HepG2 (cell line): ENCODE measurements around the gene LRRC74A. TPM values are rescaled to one million over a fixed set of nuclear protein-coding genes. Genes with fewer than 3 reads are reported as not detected.

Experiments used
- ATAD3A ChIP-seq: sonication (generic); formaldehyde crosslinking; IDR thresholded peaks from 2 replicates; pipeline ENCODE4 v1.4.0; 2020; ENCODE audit warnings: missing genetic modification reagents
- CCAR2 ChIP-seq: fragments of 200-400 bp; formaldehyde crosslinking; optimal IDR thresholded peaks from 2 replicates; pipeline ENCODE3; 2018; ENCODE audit warnings: low read depth, mild to moderate bottlenecking, low read length, moderate library complexity
- ETV6 ChIP-seq: sonication (generic); formaldehyde crosslinking; conservative IDR thresholded peaks from 2 replicates; pipeline ENCODE4 v1.4.0; 2020; ENCODE audit warnings: missing genetic modification reagents
- GATAD2A ChIP-seq: IDR thresholded peaks from 2 replicates; pipeline ENCODE4 v1.6.1; 2016
- HMG20A ChIP-seq: IDR thresholded peaks from 2 replicates; pipeline ENCODE4 v1.6.1; 2016; ENCODE audit warnings: borderline replicate concordance
- KDM2A ChIP-seq: sonication (generic); formaldehyde crosslinking; IDR thresholded peaks from 2 replicates; pipeline ENCODE4 v1.4.0; 2020; ENCODE audit warnings: low read depth, missing genetic modification reagents, borderline replicate concordance
- KDM6A ChIP-seq: IDR thresholded peaks from 2 replicates; pipeline ENCODE4 v1.6.1; 2016; ENCODE audit warnings: low read depth
- KLF15 ChIP-seq: sonication (generic); formaldehyde crosslinking; IDR thresholded peaks from 2 replicates; pipeline ENCODE4 v1.8.1; 2023; ENCODE audit warnings: borderline replicate concordance, mild to moderate bottlenecking, inconsistent platforms, missing genetic modification reagents, mixed read lengths
- POLR2AphosphoS5 ChIP-seq: IDR thresholded peaks from 2 replicates; pipeline ENCODE4 v1.6.1; 2012; ENCODE audit warnings: low read depth, low read length
- RBM39 ChIP-seq: fragments of 200-400 bp; formaldehyde crosslinking; IDR thresholded peaks from one replicate; pipeline ENCODE4 v1.6.1; 2018; ENCODE audit warnings: antibody characterized with exemption, mild to moderate bottlenecking, low read depth, low read length; ENCODE audit not compliant: poor library complexity, severe bottlenecking
- SRF ChIP-seq: IDR thresholded peaks from 2 replicates; pipeline ENCODE4 v1.6.1; 2011; ENCODE audit warnings: mild to moderate bottlenecking, low read depth, low read length, moderate library complexity
- TP53 ChIP-seq: sonication (generic); formaldehyde crosslinking; conservative IDR thresholded peaks from 2 replicates; pipeline ENCODE4 v1.4.0; 2020; ENCODE audit warnings: missing genetic modification reagents
- ZBTB3 ChIP-seq: sonication (generic); formaldehyde crosslinking; IDR thresholded peaks from 2 replicates; pipeline ENCODE4 v1.4.0; 2020; ENCODE audit warnings: low read depth, mild to moderate bottlenecking, moderate library complexity, missing genetic modification reagents, borderline replicate concordance
- ZC3H13 ChIP-seq: sonication (generic); formaldehyde crosslinking; IDR thresholded peaks from 2 replicates; pipeline ENCODE4 v1.8.1; 2023; ENCODE audit warnings: mild to moderate bottlenecking, missing genetic modification reagents, moderate library complexity
- ZEB1 ChIP-seq: IDR thresholded peaks from 2 replicates; pipeline ENCODE4 v1.6.1; 2012; ENCODE audit warnings: mild to moderate bottlenecking, low read depth, inconsistent platforms; ENCODE audit not compliant: insufficient replicate concordance
- ZFP36L2 ChIP-seq: sonication (generic); formaldehyde crosslinking; IDR thresholded peaks from 2 replicates; pipeline ENCODE4 v1.4.0; 2020; ENCODE audit warnings: missing genetic modification reagents
- ZNF230 ChIP-seq: sonication (generic); formaldehyde crosslinking; IDR thresholded peaks from 2 replicates; pipeline ENCODE4 v1.4.0; 2020; ENCODE audit warnings: mild to moderate bottlenecking, missing genetic modification reagents
- polyA plus RNA-seq, 8 experiments: library from polyadenylated mRNA; depleted of rRNA in 3 of 8; stranded (reverse) in 7 of 8; unstranded in 1 of 8; fragments of >200 nt; fragmentation: Illumina TruSeq in 4 of 8; extraction: Trizol in 4 of 8; gene quantifications; 2 replicates each; pipeline versions ENCODE4 v1.2.1 to v1.2.3, GENCODE V29; 2011 to 2016; ENCODE audit warnings: low read depth in 4 of 8, missing spikeins in 1 of 8, mixed read lengths in 1 of 8; ENCODE audit not compliant: insufficient read depth in 1 of 8
- total RNA-seq, 5 experiments: library from RNA; depleted of rRNA; stranded (reverse); fragments of >200 nt; fragmentation: Illumina TruSeq; extraction: Trizol; gene quantifications; 2 replicates each; pipeline ENCODE4 v1.2.3, GENCODE V29; 2016; ENCODE audit warnings: low read depth in 1 of 5
- TF ChIP-seq, protein P1 (sequence below): sonication (generic); formaldehyde crosslinking; IDR thresholded peaks from 2 replicates; pipeline ENCODE4 v1.8.0; 2023; ENCODE audit warnings: mild to moderate bottlenecking, missing genetic modification reagents
- TF ChIP-seq, protein P2 (sequence below): sonication (generic); formaldehyde crosslinking; IDR thresholded peaks from 2 replicates; pipeline ENCODE4 v1.4.0; 2020; ENCODE audit warnings: mild to moderate bottlenecking, low read depth, missing genetic modification reagents
- TF ChIP-seq, protein P3 (sequence below): sonication (generic); formaldehyde crosslinking; IDR thresholded peaks from 2 replicates; pipeline ENCODE4 v1.5.0; 2020; ENCODE audit warnings: missing genetic modification reagents, mild to moderate bottlenecking, borderline replicate concordance
- TF ChIP-seq, protein P4 (sequence below): sonication (generic); formaldehyde crosslinking; conservative IDR thresholded peaks from 2 replicates; pipeline ENCODE4 v1.8.0; 2022; ENCODE audit warnings: mild to moderate bottlenecking, moderate library complexity, missing genetic modification reagents
- TF ChIP-seq, protein P5 (sequence below): IDR thresholded peaks from 2 replicates; pipeline ENCODE4 v1.6.1; 2018; ENCODE audit warnings: missing genetic modification reagents
- TF ChIP-seq, protein P6 (sequence below): sonication (generic); formaldehyde crosslinking; IDR thresholded peaks from 2 replicates; pipeline ENCODE4 v1.9.0; 2022; ENCODE audit warnings: low read depth, missing genetic modification reagents

The LRRC74A gene
- total and polyA plus RNA-seq, 2 of the 13 experiments (the other 11 are each of a cell fraction or from before 2014, with no cell fraction given) = not detected

DNA sequence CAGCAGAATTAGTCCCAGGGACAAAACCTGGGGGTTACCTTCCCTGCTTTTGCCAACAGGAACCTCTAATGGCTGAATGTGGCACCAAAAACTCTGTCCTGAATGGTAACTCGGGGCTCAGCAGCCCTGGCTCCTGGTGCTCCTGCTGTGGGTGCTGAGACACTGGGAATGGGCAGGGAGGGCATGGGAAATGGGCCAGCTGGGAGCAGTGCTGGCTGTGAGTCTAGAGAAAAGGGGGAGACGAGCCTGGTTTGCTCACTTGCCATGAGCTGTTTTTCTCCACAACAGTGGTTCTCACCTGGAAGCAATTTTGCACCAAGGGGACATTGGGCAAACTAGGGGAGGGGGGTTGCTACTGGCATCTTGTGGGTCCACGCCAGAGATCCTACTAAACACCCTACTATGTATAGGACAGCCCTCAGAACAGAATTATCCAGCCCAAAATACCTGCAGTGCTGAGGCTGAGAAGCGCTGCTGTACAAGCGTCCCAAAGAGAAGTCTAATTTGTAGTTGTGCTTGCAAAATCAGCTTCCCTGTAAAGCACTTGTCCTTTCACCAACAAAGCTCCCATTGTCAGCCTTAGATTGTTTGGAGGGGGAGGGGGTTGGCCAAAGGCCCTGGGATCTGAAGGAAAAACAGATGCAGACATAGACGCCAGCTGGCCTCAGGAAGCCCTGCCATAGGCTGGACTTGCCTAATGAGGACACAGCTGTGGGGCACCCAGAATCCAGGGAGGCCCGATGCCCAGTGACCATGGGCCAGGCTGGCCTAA, 3.6 kb downstream of the LRRC74A start (continued):
- TF ChIP-seq, protein P1, sequence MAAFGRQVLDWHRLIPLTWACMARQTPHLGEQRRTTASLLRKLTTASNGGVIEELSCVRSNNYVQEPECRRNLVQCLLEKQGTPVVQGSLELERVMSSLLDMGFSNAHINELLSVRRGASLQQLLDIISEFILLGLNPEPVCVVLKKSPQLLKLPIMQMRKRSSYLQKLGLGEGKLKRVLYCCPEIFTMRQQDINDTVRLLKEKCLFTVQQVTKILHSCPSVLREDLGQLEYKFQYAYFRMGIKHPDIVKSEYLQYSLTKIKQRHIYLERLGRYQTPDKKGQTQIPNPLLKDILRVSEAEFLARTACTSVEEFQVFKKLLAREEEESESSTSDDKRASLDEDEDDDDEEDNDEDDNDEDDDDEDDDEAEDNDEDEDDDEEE (CRISPR knock-in tag) = 0 out of 2 replicates have a peak, but pooled peaks have one; percentile 54
- TF ChIP-seq ATAD3A (CRISPR knock-in tag) (no peak), ZBTB3 (CRISPR knock-in tag) (no peak), KDM6A (no peak), ZEB1 (no peak), KLF15 (CRISPR knock-in tag) (no peak), SRF (no peak), GATAD2A (CRISPR knock-in tag) (peak; percentile 50), ETV6 (no peak), ZC3H13 (CRISPR knock-in tag) (no peak), KDM2A (CRISPR knock-in tag) (no peak), POLR2AphosphoS5 (no peak), ZNF230 (0 out of 2 replicates have a peak, but pooled peaks have one; percentile 60), RBM39 (no peak), ZFP36L2 (CRISPR knock-in tag) (no peak), TP53 (CRISPR knock-in tag) (no peak), HMG20A (peak; percentile 32; the same call in 1 of the 2 replicates), CCAR2 (no peak)
- TF ChIP-seq, protein P2, sequence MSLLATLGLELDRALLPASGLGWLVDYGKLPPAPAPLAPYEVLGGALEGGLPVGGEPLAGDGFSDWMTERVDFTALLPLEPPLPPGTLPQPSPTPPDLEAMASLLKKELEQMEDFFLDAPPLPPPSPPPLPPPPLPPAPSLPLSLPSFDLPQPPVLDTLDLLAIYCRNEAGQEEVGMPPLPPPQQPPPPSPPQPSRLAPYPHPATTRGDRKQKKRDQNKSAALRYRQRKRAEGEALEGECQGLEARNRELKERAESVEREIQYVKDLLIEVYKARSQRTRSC (CRISPR knock-in tag) = no peak
- TF ChIP-seq, protein P3, sequence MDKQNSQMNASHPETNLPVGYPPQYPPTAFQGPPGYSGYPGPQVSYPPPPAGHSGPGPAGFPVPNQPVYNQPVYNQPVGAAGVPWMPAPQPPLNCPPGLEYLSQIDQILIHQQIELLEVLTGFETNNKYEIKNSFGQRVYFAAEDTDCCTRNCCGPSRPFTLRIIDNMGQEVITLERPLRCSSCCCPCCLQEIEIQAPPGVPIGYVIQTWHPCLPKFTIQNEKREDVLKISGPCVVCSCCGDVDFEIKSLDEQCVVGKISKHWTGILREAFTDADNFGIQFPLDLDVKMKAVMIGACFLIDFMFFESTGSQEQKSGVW (CRISPR knock-in tag) = no peak
- TF ChIP-seq, protein P4, sequence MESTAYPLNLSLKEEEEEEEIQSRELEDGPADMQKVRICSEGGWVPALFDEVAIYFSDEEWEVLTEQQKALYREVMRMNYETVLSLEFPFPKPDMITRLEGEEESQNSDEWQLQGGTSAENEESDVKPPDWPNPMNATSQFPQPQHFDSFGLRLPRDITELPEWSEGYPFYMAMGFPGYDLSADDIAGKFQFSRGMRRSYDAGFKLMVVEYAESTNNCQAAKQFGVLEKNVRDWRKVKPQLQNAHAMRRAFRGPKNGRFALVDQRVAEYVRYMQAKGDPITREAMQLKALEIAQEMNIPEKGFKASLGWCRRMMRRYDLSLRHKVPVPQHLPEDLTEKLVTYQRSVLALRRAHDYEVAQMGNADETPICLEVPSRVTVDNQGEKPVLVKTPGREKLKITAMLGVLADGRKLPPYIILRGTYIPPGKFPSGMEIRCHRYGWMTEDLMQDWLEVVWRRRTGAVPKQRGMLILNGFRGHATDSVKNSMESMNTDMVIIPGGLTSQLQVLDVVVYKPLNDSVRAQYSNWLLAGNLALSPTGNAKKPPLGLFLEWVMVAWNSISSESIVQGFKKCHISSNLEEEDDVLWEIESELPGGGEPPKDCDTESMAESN = peak; percentile 57; the same call in 1 of the 2 replicates
- TF ChIP-seq, protein P5, sequence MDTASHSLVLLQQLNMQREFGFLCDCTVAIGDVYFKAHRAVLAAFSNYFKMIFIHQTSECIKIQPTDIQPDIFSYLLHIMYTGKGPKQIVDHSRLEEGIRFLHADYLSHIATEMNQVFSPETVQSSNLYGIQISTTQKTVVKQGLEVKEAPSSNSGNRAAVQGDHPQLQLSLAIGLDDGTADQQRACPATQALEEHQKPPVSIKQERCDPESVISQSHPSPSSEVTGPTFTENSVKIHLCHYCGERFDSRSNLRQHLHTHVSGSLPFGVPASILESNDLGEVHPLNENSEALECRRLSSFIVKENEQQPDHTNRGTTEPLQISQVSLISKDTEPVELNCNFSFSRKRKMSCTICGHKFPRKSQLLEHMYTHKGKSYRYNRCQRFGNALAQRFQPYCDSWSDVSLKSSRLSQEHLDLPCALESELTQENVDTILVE (CRISPR knock-in tag) = peak; percentile 62; the same call in 1 of the 2 replicates
- TF ChIP-seq, protein P6, sequence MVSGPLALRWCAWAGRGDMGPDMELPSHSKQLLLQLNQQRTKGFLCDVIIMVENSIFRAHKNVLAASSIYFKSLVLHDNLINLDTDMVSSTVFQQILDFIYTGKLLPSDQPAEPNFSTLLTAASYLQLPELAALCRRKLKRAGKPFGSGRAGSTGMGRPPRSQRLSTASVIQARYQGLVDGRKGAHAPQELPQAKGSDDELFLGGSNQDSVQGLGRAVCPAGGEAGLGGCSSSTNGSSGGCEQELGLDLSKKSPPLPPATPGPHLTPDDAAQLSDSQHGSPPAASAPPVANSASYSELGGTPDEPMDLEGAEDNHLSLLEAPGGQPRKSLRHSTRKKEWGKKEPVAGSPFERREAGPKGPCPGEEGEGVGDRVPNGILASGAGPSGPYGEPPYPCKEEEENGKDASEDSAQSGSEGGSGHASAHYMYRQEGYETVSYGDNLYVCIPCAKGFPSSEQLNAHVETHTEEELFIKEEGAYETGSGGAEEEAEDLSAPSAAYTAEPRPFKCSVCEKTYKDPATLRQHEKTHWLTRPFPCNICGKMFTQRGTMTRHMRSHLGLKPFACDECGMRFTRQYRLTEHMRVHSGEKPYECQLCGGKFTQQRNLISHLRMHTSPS (CRISPR knock-in tag) = no peak; the same call in 1 of the 2 replicates
